HG03460 (cell line): ENCODE measurements around the gene HIVEP3.
"Not testable (repeated sequence)": the region's sequence is repeated elsewhere in the genome, so short reads cannot be mapped to it uniquely, and the experiment has no call there.

Experiments used
- ATAC-seq: cut with Tn5 transposase; IDR thresholded peaks from one replicate; pipeline ENCODE4 v1.9.1; 2021; ENCODE audit not compliant: unreplicated experiment

The HIVEP3 gene

GRCh38 chr1:41574842-41575241 is 343.9 kb downstream of the HIVEP3 start:
- ATAC-seq, result no peak

DNA sequence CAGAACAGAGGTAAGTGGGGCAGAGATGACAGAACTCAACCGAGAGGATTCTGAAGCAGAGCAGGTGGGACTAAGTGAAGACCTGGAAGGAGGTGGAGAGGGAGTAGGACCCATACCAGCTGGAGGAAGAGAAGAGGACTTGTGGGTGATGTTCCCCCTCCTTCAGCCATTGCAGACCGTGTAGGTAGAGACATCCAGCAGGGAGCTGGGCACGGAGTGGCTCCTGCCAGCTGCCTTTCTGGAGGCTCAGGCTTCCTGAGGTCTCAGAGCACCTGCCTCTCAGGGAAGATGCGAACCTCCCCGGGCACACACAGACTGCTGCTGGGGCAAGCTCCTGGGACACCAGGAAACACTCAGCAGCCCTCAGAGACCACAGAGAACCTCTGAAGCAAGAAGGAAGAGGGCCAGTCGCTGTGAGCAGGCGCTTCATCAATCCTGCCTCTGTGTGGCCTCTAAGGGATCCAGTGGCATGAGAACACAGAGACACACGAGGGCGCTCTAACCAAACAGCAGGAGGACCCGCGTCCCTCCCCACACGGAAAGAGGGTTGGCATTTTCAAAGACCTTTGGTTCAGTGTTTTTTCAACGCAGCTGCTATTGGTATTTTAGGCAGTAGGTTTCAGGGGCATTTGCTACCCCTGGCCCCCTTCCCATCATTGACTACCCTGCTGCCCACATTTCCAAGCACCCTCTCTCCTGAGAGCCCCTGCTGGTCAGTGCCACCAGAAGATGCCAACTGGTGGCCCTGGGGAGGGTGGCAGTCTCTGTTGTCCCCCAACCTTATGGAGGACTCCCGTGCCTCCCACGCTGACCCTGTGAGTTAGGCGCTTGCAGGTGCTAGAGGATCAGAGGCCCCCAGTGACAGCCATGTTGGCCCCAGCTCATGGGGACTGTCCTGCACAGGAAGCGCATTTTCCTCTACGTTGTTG is 344.7 kb downstream of the HIVEP3 start:
- ATAC-seq, result peak; percentile 60

DNA sequence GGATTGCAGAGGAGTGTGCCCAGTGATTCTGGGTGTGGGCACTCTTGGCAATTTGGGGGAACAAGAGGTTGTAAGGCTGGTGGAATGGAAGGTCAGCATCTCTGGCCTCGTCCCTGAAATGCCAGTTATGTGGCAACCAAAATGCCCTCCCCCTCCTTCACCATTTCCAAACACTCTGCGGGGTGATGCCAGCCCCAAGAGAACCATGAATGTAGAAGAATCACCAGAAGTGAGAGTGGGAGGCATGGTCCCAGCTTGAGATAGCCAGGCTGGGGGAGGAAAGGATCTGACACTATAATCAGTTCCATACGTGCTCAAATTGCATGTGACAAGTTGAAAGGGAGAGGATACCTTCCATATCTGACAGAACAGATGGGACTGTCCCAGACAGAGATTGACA is 345.5 kb downstream of the HIVEP3 start:
- ATAC-seq, result no peak

DNA sequence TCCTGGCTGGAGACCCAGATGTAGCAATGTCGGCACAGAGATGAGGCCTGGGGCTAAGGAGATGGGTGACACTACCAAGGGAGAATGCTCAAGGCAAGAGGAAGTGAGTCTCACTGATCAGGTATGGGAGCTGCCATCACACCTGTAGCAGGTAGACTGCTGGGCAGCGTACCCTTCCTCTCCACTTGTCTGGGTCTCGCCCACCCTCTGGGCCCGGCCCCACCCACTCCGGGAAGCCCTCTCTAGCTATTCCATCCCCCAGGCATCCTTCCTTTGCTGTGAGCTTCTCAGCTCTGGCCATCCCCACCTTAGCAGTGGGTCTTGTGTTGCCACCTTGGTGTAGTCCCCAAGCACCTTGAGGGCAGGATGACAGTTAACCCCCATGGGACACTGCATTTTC is 346.5 kb downstream of the HIVEP3 start:
- ATAC-seq, result no peak

GRCh38 chr1:41571041-41571440 is 347.7 kb downstream of the HIVEP3 start:
- ATAC-seq, result no peak

- no peak for ATAC-seq
These were observed 350.5 kb downstream of the HIVEP3 start for GRCh38 chr1:41568204-41568603.

DNA sequence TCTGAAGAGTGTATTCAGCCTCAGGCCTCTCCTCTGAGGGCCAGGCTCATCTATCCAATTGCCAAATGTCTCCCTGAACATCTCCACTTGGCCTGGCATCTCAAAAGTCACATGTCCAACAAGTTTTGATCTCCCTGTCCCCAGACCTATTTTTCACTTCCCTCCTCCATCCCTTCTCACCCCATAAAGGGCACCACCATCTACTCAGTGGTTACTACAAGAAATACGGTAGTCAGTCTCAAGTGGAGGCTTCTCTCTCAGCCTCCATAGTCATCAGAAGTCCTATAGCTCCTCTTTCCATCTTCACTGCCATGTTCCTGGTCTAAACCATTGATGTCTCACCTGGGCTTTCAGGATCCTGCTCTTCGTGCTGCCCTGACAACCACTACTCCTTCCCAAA is 351.8 kb downstream of the HIVEP3 start:
- ATAC-seq, result no peak

- no peak for ATAC-seq
These were observed 352.3 kb downstream of the HIVEP3 start for GRCh38 chr1:41566274-41566885.

- no peak for ATAC-seq
These were observed 353.8 kb downstream of the HIVEP3 start for GRCh38 chr1:41564741-41565475.

GRCh38 chr1:41562328-41562727 is 356.4 kb downstream of the HIVEP3 start:
- ATAC-seq, result no peak

- ATAC-seq, result no peak
These were observed 357.8 kb downstream of the HIVEP3 start for GRCh38 chr1:41560931-41561330.

DNA sequence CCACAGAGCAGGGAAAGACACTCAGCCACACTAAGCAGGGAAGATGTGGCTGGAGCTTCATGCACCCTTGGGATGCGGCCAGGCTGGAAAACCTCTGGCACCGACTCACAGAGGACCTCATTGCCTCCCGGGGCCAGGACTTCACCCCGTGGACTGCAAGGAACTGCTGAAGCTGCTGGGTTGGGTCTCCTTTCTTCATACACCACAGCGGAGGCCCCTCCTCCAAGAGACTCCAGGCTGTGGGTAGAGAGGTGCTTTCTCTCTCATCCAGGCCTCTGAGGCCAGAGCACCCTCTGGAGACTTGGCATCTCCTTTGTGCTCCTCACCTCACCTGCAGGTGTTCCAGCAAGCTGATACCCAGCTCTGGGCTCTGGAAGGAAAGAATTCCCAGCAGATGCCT is 358.2 kb downstream of the HIVEP3 start:
- ATAC-seq, result no peak

- no peak for ATAC-seq
These were observed 359.4 kb downstream of the HIVEP3 start for GRCh38 chr1:41559331-41559730.

- no peak for ATAC-seq
These were observed 360.0 kb downstream of the HIVEP3 start for GRCh38 chr1:41558761-41559171.

- ATAC-seq, result no peak
These were observed 360.8 kb downstream of the HIVEP3 start for GRCh38 chr1:41557751-41558455.

- not testable (repeated sequence) for ATAC-seq
These were observed 364.0 kb downstream of the HIVEP3 start for GRCh38 chr1:41554746-41555145.

- no peak for ATAC-seq
These were observed 370.8 kb downstream of the HIVEP3 start for GRCh38 chr1:41547781-41548560.

- no peak for ATAC-seq
These were observed 371.4 kb downstream of the HIVEP3 start for GRCh38 chr1:41547336-41547735.

GRCh38 chr1:41546833-41547135 is 371.9 kb downstream of the HIVEP3 start:
- ATAC-seq, result no peak

DNA sequence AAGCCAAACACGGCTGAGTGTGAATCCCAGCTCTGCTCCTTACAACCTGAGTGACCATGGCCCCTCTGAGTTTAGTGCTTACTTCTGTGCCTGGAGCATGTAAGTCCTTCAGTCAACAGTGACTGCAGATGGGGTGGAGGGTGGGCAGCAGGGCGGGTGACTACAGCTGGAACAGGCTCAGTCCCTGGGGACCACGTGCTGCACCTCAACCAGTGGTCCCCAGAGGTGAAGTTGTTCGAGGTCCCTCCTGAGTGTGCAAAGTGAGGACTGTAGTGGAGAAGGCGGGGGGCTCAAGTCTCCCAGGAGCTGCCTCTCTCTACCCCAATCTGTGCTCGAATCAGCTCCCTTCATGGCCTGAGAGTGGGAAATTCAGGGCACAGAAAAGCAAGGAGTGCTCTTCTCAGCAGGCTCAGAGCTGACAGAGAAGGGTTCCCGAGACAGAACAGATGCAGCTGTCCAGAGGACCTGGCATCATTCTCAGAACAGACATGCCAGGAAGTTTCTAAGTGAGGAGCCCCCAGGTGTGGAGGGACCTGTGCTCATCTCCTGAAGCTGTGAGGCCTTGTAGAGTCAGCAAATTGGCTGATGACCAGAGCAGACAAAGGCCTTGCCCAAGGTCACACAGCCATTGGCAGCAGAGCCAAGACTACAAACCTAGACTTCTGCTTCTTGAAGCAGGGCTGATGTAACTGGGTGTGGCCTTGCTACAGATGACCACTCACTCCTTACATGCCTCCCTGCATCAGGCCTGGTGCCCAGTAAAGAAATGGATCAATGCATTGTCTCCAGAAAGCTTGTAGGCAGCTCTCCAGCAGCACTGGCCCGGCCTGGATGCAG is 372.5 kb downstream of the HIVEP3 start:
- no peak for ATAC-seq
